Germinal center (tissue), 1 donor: ENCODE data around the gene PYGO2.

Experiments
- DNase-seq: peaks from one replicate; pipeline ENCODE4 v3.0.0; 2012; ENCODE audit warnings: mixed read lengths, low spot score

PYGO2 gene

DNA sequence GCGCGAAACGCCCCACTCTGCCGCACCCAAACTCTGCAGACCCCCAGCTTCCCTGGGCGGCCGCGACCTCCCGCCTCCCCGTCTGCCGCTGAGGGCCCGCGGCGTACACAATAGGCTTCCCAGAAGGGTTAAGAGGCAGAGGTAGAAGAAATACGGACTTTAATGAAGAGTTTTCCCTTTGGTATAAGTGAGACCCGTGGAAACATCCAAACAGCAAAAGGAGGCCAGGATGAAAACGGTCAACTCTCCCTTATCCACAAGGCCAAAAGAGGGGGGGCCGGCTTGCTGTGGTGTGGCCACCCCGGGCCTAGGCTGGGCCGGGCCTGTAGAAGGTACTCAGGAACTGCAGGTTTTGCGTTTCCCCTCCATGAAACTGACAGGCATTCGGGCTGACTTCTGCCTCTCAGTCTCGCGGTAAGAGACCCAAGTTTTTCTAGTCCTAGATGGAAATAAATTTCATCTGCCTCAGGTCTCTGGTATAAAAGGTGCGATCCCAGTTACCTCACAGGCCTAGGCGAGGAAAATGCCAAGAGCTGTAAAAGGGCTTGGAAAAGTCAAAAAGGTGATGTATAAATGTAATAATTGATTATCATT is 671 bp upstream of the PYGO2 start:
- DNase-seq = peak; percentile 53

DNA sequence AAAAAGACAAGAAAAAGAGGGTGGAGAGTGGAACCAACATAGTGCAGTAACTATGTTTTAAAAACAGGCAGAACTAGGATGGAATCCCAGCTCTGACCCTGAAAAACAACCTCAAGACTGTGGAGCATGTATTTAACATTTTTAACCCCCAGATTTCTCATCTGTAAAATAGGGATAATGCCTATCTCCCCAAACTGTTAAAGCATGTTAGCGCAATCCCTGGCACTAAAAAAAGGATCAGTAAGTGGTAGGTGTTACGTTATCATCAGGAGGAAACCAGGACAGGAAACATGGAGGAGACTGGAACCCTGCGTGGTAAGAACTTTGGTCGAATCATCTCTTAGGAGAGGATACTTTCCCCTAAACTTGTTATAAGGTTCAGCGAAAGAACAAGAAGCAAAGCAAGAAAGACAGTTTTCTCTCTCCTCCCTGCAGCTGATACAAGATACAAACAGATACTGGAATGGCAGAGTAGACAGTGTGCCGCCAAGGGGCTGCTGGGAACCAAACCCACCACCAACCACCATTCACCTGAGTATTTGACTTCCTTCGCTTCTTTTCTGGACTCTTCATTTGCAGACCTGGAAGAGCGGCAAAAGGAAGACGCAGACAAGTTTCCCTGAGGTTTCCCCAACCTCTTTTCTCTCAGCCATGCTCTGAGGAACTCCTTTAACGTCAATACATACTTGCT is 991 bp downstream of the PYGO2 start:
- no peak for DNase-seq

DNA sequence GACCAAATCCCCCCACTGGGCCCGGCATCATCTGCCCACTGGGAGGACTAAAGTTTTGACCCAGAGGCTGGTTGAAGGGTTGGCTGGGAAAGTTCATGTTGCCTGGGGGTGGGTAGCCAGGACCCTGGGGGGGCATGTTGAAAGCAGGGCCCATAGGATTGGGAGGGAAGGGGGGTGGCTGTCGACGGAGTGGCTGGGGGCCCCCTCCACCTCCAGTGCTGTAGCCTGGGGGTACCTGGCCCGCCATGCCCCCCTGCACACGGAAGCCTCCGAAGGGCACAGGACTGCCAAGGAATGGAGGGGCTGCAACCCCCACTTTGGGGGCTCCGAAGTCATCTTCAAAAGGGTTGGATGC is 2.2 kb downstream of the PYGO2 start:
- DNase-seq = no peak

DNA sequence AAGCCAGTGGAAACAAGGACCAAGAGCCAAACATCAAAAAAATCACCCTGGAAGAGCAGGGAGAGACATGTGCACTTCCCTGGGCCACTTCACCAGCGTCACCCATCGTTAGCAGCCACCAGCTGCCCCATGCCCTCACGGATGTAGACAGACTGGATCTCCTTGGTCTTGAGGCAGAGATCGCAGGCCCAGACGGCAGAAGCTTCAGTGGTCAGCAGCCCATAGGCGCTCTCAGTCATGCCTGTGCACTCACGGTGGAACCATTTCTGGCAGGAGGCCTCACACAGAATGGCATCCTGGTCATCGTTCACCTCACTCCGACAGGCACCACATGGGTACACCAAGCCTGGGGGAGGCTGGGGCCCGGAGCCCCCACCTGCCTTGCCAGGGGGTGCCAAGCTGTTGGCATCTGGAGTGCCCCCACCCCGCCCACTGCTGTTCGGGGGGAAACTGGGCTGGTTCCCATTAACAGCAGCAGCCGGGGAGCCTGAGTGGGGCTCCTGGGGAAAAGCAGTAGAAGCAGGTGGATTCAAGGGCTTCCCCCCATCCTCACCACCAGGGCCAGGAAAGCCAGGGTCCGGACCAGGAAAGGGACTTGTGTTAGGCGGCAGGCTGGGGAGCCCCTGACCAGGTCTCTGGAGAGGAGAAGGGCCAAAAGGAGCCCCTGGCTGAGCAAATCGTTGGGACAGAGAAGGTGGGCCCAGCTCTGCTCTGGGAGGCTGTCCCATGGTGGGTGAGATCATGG is 2.7 kb downstream of the PYGO2 start:
- no peak for DNase-seq

DNA sequence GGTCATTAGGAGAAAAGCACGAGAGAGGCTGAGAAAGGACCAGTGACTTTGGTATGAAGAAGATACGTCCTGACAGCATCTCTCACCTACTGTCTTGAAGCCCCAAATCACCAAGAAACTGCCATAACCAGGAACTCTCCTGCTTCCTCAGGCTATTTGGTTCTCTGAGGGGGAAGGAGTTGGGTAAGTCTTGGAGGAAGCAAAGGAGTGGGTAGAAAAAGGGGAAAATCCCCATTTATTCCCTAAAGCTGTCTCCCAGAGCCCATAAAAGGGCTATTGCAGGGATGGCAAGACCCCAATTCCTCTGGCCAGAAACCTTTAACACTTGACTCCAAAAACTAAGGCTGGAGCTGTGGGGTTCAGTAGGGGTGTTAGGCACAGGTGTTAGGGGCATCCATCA is 3.5 kb downstream of the PYGO2 start:
- no peak for DNase-seq

DNA sequence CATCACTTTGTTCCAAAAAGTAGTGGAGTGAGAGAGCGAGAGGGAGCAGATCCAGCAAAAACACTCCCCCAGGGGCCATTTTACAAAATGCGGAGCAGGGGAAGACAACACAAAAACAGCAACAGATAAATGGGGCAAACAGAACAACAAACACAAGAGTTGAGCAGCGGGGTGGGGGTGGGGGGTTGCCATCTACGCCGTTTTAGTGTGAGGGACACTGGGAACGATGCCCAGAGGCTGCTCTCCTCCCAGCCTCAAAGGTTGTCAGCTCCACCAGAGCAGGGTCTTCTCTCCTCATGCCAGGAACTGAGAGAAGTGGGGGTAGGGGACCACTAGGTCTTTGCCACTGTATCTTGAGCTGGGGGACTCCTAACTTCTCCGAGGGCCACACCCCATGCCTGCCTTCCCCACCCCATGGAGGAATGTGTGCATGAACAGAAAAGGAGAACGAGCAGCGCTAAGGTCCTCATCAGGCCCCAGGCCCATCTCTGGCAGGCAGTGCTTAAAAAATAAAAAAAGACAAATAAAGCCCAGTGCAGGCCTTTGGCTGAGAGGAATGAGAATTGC is 4.4 kb downstream of the PYGO2 start:
- no peak for DNase-seq

DNA sequence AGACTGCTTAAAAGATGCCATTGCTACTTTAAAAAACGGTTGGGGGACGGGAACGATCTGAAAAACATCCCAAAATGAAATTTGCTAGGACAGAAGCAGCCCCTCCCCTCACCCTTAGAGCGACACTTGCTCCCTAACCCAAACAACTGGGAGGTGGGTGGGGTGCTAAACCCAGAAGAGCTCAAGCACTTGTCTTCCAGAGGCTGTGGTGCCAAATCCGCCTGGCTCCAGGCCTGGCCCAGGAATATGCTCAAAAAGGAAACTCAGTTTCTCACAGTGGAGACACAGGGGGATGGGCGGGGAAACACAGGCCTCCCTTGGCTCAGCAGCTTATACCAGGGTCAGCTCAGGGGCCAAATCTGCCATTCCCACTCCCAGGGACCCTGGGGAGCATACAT is 5.0 kb downstream of the PYGO2 start:
- DNase-seq = no peak

DNA sequence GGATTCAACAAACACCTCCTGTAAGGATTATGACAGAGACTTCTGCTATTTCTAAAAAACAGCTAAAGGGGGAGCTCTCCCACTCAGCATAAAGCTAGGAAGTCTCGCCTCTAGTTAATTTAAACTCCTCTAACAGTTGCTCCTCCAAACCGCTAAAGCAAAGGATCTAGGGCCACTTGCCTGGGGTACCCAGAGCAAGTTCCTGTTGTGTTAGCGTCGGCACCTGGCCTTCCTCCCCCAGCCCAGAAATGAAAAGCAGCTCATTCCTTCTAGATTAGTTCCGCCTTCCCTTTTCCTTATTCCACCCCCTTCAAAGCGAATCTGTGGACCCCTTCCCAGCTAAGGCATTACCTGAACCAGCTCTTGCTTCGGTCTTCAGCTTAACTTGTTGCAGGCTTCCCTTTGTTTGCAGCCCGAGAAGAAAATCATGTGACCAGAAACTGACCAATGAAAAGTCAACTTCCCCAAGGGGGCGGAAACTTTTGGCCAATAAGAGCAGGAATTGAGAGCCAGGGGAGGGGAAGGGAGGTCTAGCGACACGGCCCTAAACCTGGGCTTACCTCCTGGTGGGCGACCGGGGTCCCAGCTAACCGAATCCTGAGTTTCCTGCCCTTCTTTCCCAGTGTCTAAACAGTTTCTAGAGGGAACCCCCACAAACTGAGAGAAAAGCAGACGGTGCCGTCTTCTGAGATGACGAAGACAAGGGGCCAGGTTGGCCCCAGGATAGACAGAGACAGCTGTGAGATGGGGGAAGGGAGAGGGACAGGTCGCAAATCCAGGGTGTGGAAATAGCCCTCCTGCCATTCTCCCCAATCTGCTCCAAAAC is 5.7 kb downstream of the PYGO2 start, which contains the start of gene PBXIP1:
Gene PBXIP1 (minus strand): TSS at position 382 of the 826 bp plus-strand sequence. CDS start 2,378 bp downstream, outside the sequence.
- DNase-seq = peak; percentile 96

DNA sequence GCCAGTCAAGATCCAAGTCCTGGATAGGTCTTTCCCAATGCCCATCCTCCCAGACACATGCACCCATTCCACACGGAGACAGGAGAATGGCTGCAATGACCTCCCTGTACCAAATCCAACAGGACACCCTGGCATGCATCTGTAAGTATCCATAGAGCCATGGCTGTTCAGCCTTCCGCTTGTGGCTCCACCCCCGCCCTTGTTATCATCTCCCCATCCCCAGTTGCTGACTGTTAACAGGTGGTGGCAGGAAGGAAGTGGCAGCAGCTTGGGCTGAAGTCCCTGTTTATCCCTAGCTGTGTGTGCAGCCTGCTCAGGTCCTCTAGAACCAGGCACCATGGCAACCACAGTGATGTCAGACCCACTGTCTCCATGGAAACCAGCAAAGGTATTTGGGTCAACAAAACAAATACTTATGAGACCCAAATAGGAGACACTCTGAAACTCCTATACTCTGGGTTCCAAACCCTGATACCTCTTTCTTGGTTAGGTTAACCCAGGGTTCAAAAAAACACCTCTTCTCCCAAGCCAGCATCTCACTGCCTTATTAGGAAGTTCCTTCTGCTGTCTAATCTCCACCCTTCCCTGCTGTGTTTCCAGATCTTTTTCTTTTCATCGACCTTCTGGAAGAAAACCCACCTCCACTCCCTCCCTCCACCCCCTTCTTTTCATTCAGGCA is 6.4 kb downstream of the PYGO2 start:
- DNase-seq = peak; percentile 85

DNA sequence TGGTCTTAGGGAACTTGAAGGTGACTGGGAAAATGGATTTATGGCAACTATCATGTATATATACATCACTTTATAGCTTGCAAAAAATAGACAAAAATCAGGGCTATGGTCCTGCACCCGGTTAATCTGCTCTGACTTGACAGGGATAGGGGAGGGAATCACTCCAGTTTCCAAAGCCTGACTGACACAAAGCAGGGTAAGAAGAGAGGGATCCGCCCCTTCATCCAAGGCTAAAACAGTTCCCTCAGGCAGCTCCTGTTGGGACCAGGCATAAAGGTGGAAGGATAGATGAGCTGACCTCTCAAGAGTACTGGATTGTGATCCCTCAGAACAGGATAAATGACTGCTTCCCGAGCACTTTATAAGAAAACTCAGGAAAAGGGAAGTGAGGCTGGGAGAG is 7.0 kb downstream of the PYGO2 start:
- DNase-seq = no peak

DNA sequence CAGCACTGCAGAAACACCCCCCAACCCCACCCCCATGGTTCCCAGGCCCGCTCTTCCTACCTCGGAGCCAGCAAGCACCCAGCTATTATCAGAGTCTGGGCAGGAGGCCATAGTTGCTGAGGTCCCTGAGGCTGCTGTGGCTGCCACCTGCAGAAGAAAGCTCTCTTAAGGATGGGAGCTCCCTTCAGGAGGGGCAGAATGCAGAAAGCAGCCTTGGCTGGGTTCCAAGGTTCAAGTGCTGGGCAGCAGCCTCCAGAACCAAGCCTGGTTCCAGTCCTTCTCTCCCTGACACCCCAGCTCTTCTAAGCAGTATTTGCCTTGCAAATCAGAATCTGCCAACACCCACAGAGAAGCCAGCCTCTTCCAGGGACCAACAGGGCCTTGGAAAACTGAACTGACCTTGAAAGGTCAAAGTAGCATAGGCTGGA is 8.0 kb downstream of the PYGO2 start:
- DNase-seq = no peak

DNA sequence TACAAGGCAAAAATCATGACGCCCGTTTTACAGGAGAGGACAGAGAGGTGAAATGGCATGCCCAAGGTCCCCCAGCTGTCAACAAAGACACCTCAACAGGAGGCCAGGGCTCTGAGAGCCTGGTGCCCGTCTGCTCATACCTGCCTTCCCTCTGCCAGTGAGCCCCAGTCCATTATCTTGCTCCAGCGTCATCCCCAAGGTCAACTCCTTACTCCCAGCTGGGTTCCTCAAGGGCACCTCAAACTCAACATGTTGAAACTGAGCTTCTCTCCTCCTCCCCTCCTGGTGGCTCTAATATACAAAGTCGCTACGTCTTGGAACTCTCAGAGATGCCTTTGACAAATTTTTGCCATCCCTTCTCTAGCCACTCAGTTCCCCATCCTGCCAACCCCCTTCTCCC is 8.9 kb downstream of the PYGO2 start:
- DNase-seq = no peak

DNA sequence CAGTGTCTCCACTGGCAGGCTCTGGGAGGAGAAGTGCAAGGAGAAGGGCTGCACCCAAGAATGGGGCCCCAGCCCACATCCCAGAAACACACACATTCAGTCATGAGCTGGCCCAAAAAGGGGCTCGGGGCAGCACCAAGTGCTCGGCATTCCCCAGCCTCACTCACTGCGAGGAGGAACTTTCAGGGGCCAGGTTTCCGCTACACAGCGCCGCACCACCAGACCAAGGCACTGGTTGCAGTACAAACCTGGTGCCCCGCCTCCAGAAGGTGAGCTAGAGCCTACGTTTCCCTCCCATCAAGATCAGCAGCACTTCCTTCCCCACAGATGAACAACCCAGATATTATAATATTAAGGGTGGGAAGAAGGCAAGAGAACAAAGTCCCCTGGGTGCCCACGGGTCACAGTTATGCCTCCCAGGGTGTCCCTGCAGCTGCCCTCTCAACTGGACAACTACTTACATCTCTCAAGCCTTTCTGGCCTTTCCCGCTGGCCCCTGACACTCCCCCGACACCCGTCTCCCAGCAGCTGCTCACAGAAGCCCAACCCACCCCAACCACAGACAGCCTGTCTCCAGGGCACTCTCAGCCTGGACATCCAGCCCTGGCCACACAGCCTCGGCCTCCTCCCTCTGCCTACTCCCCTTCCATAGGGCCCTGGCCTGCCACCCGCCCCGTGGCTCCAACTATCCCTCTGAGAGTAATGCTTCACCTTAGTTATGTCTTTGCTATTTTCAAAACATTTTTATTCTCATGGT is 9.5 kb downstream of the PYGO2 start:
- DNase-seq = peak; percentile 71

DNA sequence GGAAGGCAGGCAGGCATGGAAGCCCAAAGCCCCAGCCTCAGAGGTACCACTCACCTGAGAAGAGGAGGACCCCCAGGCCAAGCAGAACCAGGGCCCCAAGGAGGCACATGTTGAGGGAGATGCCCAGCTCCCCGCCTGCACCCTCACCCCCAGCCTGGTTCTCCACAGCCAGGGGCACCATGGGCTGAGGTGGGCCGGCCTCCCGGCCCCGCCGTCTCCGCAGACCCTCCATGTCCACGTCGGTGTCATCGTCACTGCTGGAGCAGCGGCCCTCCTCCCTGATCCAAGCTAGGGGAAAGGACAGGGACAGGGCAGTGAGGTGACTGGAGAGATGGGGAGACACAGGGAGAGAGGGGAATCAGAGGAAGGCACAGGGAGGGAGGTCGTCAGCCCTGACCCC is 13.5 kb downstream of the PYGO2 start:
- no peak for DNase-seq

DNA sequence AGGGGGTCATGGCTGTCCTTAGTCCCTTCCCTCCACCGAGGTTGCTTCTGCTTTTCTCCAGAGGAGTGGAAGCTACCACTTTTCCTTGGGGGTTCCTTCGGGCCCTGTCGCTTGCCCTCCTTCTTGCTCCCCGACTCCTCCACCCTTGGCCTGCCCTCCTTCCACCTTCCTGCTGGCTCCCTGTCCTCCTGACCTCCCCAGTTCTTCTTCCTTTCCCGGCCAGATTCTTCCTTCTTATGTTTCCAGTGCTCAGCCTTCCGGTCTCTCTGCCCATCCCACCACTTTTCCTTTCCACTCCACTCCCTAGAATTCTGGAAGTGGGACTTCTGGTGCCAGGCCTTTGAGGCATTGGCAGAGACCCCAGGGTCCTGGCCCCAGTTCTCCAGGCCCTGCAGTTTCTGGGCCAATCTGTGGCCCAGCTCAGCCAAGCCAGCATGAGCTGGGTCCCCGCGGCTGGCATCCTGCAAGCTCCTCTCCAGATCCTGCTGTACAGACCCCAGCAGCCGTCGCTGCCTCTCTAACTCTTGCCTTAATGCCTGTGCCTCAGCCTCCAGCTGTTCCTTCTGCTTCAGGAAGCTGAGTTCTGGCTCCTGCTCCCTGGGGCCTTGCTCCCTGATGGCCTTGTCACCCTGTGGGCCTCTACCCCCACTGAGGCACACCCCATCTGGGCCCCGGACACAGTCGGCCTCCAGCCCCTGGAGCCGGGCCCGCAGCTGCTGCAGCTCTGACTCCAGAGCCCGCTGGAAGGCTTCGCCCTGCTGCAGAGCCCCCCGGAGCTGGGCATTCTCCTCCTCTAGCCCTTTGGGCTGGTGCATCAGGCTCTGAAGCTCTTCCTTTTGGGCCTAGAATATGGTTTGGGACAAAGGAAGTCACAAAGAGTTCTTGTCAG is 15.4 kb downstream of the PYGO2 start:
- DNase-seq = no peak

DNA sequence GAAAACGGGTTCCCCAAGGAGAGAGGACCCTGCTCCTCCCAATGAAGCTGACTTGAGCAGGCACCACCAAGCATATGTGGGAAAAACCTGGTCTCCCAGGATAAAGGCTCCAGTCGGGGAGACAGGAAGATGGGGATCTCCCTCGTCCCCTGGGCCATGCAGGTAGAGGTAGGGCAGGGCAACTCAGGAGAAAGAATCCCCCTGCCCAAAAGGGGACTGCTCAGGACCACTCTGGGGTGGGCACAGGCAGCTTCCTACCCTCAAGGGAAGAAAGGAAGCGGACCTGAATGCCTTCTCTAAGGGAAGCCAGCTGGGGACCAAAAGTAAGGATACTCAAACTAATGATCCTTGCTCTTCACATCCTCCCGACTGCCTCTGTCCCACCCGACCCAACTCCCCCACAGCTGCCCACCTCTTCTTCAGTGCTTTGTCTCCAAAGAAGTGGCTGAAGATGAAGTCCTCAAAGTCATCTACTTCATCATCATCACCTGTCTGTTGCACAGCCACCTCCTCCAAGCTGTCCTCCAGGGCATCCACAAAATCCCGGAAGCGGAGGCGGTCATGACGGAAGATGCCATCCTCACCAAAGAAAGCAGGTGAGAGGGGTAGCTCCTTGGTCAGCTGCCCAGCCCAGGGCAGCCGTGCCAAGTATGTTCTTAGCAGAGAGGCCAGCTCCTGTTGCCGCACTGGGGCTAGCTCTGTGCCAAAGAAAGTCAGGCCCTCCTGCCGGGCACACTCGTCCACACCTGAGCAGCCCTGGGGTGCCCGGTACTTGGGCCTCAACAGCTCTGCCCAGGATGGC is 16.2 kb downstream of the PYGO2 start:
- DNase-seq = no peak

DNA sequence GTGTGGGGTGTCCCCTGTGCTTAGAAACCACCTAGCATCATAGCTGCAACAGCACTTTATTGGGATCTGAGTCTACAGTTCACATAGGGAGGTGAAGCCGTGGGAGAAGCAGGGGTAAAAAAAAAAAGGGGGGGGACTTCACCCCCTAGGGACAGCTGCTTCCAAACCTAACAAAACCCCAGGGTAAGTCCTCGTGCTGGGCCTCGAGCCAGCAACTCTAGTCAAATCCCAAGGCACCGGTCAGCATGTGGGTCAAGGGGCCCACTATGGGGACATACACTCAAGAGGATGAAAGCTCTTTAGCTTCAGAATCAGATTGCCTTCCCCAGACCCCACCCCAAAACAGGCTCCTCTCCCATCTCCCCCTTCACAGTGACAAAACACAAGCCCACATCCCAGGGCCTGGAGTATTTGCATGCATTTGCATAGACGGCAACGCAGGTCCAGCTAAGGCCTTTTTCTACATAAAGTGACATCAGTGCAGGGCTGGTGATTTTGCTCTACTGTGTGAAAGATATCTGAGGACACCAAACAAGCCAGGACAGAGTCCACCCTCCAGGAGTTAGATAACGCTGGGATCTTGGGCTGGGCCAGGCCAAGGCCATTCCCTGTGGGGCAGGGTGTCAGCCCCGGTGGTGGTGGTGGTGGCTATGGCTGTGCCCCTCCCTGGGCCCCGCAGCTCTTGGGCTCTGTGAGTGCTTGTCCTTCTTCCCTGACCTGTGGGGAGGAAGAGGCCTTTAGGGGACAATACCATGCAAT is 17.0 kb downstream of the PYGO2 start:
- DNase-seq = no peak
